Ascending aorta (tissue), 2 donors: Measurements from ENCODE around the gene ADGRV1. TPM values are rescaled to one million over a fixed set of nuclear protein-coding genes. Genes with fewer than 3 reads are reported as not detected.
"Not testable (repeated sequence)": the region's sequence is repeated elsewhere in the genome, so short reads cannot be mapped to it uniquely, and the experiment has no call there.

Experiments used
- DNase-seq, 2 donors: peaks; one replicate each; pipeline ENCODE4 v3.0.0-alpha.2; 2019; ENCODE audit warnings: low spot score in 2 of 2
- H3K27ac ChIP-seq, 2 donors: fragments of 200-600 bp; sonication (generic); one replicate each; pipeline ENCODE4 v1.5.1; 2016 to 2017; ENCODE audit warnings: mild to moderate bottlenecking in 1 of 2
- H3K27me3 ChIP-seq: fragments of 200-600 bp; sonication (generic); one replicate; pipeline ENCODE4 v1.5.1; 2017
- H3K36me3 ChIP-seq, 2 donors: fragments of 200-600 bp; sonication (generic); one replicate each; pipeline ENCODE4 v1.5.1; 2016
- H3K4me1 ChIP-seq, 2 donors: fragments of 200-600 bp; sonication (generic); one replicate each; pipeline ENCODE4 v1.5.1; 2016 to 2017; ENCODE audit warnings: mild to moderate bottlenecking in 1 of 2
- H3K4me3 ChIP-seq, 2 donors: fragments of 200-600 bp; sonication (generic); one replicate each; pipeline ENCODE4 v1.5.1; 2016 to 2017; ENCODE audit warnings: mild to moderate bottlenecking in 1 of 2
- H3K9me3 ChIP-seq, 2 donors: fragments of 200-600 bp; sonication (generic); one replicate each; pipeline ENCODE4 v1.5.1; 2016
- CTCF ChIP-seq, 3 experiments: fragments of 200-600 bp in 2 of 3; fragments of 450-650 bp in 1 of 3; sonication (generic) in 2 of 3; IDR thresholded peaks; one replicate each; pipeline ENCODE4 v1.5.1; 2016 to 2019; ENCODE audit warnings: antibody characterized with exemption in 3 of 3, mild to moderate bottlenecking in 1 of 3, moderate library complexity in 1 of 3
- intact Hi-C: fragments of 100-400 bp; cut with DNase I; formaldehyde crosslinking; loops from one replicate; pipeline ENCODE4 v1.15.1; 2023
- total RNA-seq: library from RNA; depleted of rRNA; stranded (reverse); fragments of >200 nt; gene quantifications from one replicate; pipeline ENCODE4 v1.1.0, GENCODE V29; 2016

ADGRV1 gene
- total RNA-seq, 1 donor from 2014 or later: 6.9 TPM

GRCh38 chr5:91011029-91011428, 452.4 kb downstream of the ADGRV1 start:
- no peak overlapping the region for H3K27ac ChIP-seq
- H3K36me3 ChIP-seq: no peaks in the 10 kb centered on the region
- no peaks in the 10 kb centered on the region for H3K27me3 ChIP-seq
- H3K4me1 ChIP-seq: no peaks in the 10 kb centered on the region
- no peak for DNase-seq
- intact Hi-C loops: no loop called here
- no peak overlapping the region for H3K4me3 ChIP-seq
- no peak for TF ChIP-seq CTCF (IDR thresholded peaks at IDR 0.05)
- no peaks in the 10 kb centered on the region for H3K9me3 ChIP-seq

GRCh38 chr5:91012867-91013266, 454.3 kb downstream of the ADGRV1 start:
- H3K9me3 ChIP-seq, H3K4me1 ChIP-seq, H3K27me3 ChIP-seq, H3K36me3 ChIP-seq, H3K4me3 ChIP-seq, DNase-seq, H3K27ac ChIP-seq, intact Hi-C loops: not testable (repeated sequence)

- H3K4me1 ChIP-seq: no peaks in the 10 kb centered on the region
- no peak for DNase-seq
- intact Hi-C loops: no loop called here
- no peaks in the 10 kb centered on the region for H3K9me3 ChIP-seq
- H3K27ac ChIP-seq: no peak overlapping the region
- no peaks in the 10 kb centered on the region for H3K36me3 ChIP-seq
- no peaks in the 10 kb centered on the region for H3K27me3 ChIP-seq
- TF ChIP-seq CTCF (IDR thresholded peaks at IDR 0.05): no peak
- H3K4me3 ChIP-seq: no peak overlapping the region
Observed at GRCh38 chr5:91016322-91016721, 457.7 kb downstream of the ADGRV1 start.

- Histone ChIP-seq H3K9me3 (no peaks in the 10 kb centered on the region), H3K27ac (no peak overlapping the region), H3K36me3 (no peaks in the 10 kb centered on the region), H3K4me3 (no peak overlapping the region), H3K4me1 (no peaks in the 10 kb centered on the region), H3K27me3 (no peaks in the 10 kb centered on the region)
- DNase-seq: no peak
- intact Hi-C loops: no loop called here
- TF ChIP-seq CTCF (IDR thresholded peaks at IDR 0.05): no peak
Observed at GRCh38 chr5:91016954-91017700, 458.5 kb downstream of the ADGRV1 start.

GRCh38 chr5:91018200-91018599, 459.6 kb downstream of the ADGRV1 start:
- Histone ChIP-seq H3K9me3 (no peaks in the 10 kb centered on the region), H3K36me3 (no peaks in the 10 kb centered on the region), H3K27ac (no peak overlapping the region), H3K4me1 (no peaks in the 10 kb centered on the region), H3K4me3 (no peak overlapping the region), H3K27me3 (no peaks in the 10 kb centered on the region)
- no peak for DNase-seq
- intact Hi-C loops: no loop called here
- TF ChIP-seq CTCF (IDR thresholded peaks at IDR 0.05): no peak

- Histone ChIP-seq H3K27ac (no peak overlapping the region), H3K36me3 (no peaks in the 10 kb centered on the region), H3K4me3 (no peak overlapping the region), H3K9me3 (no peaks in the 10 kb centered on the region), H3K4me1 (no peaks in the 10 kb centered on the region), H3K27me3 (no peaks in the 10 kb centered on the region)
- no peak for TF ChIP-seq CTCF (IDR thresholded peaks at IDR 0.05)
- intact Hi-C loops: no loop called here
- DNase-seq: no peak
Observed at GRCh38 chr5:91018712-91019371, 460.2 kb downstream of the ADGRV1 start.
